Lower leg skin (tissue), 4 donors: ENCODE data around the gene ARX. TPM values are rescaled to one million over a fixed set of nuclear protein-coding genes. Genes with fewer than 3 reads are reported as not detected.

ENCODE experiments used
- DNase-seq, 2 donors: peaks; one replicate each; pipeline ENCODE4 v3.0.0-alpha.2; 2019; ENCODE audit warnings: low spot score in 2 of 2
- H3K4me3 ChIP-seq: fragments of 200-600 bp; sonication (generic); 2 replicates; pipeline ENCODE4 v1.5.1; 2017; ENCODE audit warnings: mild to moderate bottlenecking, low read depth; ENCODE audit not compliant: poor library complexity, severe bottlenecking
- CTCF ChIP-seq, 3 donors: fragments of 450-650 bp; IDR thresholded peaks; one replicate each; pipeline ENCODE4 v1.5.1; 2016; ENCODE audit warnings: antibody characterized with exemption in 3 of 3, mild to moderate bottlenecking in 3 of 3, moderate library complexity in 2 of 3
- POLR2A ChIP-seq, 2 donors: fragments of 450-650 bp; IDR thresholded peaks; one replicate each; pipeline ENCODE4 v1.6.1; 2016 to 2017; ENCODE audit warnings: antibody characterized with exemption in 2 of 2, mild to moderate bottlenecking in 1 of 2, moderate library complexity in 1 of 2
- WGBS, 2 donors: methylation state at CpG; one replicate each; pipeline ENCODE4 v1.1.5; 2018; 5-methylcytosine and 5-hydroxymethylcytosine counted together
- intact Hi-C: fragments of 100-400 bp; cut with DNase I; formaldehyde crosslinking; loops from one replicate; pipeline ENCODE4 v1.15.0; 2023; ENCODE audit warnings: low total_unique reads
- total RNA-seq, 4 donors: library from RNA; depleted of rRNA; stranded (reverse); fragments of >200 nt; gene quantifications; one replicate each; pipeline ENCODE4 v1.1.0, GENCODE V29; 2016

ARX gene
- not detected for total RNA-seq

GRCh38 chrX:25015486-25016360 is at the start of gene ARX:
ARX (minus strand) TSS chrX:25015965; CDS start chrX:25015737, 228 bp downstream.
- TF ChIP-seq CTCF (IDR thresholded peaks at IDR 0.05), result no peak
- TF ChIP-seq POLR2A (IDR thresholded peaks at IDR 0.05), result no peak
- no peak within 1 kb of the TSS for H3K4me3 ChIP-seq

DNA sequence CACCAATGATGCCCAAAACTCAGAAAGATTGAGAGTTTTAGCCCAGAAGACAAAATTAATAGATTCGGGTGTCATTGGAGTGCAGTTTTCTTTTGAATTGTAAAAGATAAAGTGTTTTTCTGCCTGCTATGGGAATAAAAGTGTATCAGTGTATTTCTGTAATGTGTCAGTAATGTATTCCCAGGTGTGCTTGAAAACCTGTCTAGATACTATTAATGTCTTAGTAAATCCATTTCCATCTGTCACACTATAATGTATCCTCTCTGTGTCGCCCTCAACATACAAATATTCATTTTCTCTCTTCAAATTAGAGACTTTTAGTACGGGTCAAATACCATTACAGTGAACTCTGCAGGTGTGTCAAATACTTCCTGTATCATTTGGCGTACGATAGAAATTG is 43.5 kb upstream of the ARX start:
- H3K4me3 ChIP-seq, result no peak overlapping the region
- WGBS, 2 donors, result 50 to 73% methylated on average over 5 of the region's 5 CpGs
- no peak for DNase-seq
- intact Hi-C loops, result no loop called here
- TF ChIP-seq POLR2A (IDR thresholded peaks at IDR 0.05) (no peak), CTCF (IDR thresholded peaks at IDR 0.05) (no peak)

More at GRCh38 chrX:25015486-25016360, at the start of gene ARX:
- intact Hi-C loops, result no loop called here
- no peak for DNase-seq
- 16 to 32% methylated on average over 29 to 57 of the region's 58 CpGs for WGBS, 2 donors

DNA sequence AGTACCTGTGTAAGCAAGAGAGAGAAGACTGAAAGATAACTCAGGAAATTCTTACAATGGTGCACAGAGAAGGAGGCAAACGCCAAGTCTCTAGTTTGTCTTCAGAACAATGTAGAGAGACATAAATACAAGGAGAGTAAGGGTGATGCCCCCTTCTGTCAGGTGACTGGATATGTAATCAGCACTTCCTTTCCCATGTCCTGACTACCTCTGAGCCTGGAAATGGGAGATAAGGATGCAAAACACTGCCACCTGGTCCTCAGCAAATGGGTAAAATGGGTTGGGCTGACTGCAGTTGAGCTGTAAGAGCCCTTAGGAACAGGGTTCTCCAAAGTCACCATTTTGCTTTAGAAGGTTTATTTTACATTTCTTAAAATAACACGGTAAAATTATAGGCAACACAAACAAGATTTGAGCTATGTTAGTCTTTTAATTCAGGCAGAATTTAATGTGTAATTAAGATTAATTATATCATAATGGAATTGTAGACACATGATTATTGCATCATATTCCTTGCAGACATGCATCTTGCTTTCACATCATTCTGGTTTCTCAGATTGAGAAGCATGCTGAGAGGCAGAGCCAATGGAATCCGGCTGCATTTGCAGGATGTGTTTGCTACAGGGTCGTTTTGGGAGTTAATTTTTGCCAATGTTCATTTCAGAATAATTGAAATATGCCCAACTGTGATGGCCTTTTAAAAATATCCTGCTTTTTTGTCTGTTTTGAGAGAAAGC is 37.2 kb upstream of the ARX start:
- TF ChIP-seq CTCF (IDR thresholded peaks at IDR 0.05) (no peak), POLR2A (IDR thresholded peaks at IDR 0.05) (no peak)
- intact Hi-C loops, result no loop called here
- 51 to 52% methylated on average over 4 of the region's 4 CpGs for WGBS, 2 donors
- no peak for DNase-seq
- H3K4me3 ChIP-seq, result no peak overlapping the region

GRCh38 chrX:25049971-25050370 is 34.2 kb upstream of the ARX start:
- WGBS, 2 donors, result 47% methylated on average over 1 of the region's 1 CpG
- intact Hi-C loops, result no loop called here
- H3K4me3 ChIP-seq, result no peak overlapping the region
- TF ChIP-seq POLR2A (IDR thresholded peaks at IDR 0.05), result no peak
- no peak for TF ChIP-seq CTCF (IDR thresholded peaks at IDR 0.05)
- no peak for DNase-seq

- intact Hi-C loops, result no loop called here
- no peak overlapping the region for H3K4me3 ChIP-seq
- TF ChIP-seq CTCF (IDR thresholded peaks at IDR 0.05) (no peak), POLR2A (IDR thresholded peaks at IDR 0.05) (no peak)
- 21 to 32% methylated on average over 5 of the region's 5 CpGs for WGBS, 2 donors
- no peak for DNase-seq
These were observed 33.6 kb upstream of the ARX start for GRCh38 chrX:25049357-25049756.
